ENCODE data around the gene PDCL3. TPM values are rescaled to one million over a fixed set of nuclear protein-coding genes. Genes with fewer than 3 reads are reported as not detected.

PDCL3 gene
- total and polyA plus RNA-seq, 2 donors (not counting 3 experiments of a cell fraction or from before 2014, with no cell fraction given) = 19.4 to 32.8 TPM

DNA sequence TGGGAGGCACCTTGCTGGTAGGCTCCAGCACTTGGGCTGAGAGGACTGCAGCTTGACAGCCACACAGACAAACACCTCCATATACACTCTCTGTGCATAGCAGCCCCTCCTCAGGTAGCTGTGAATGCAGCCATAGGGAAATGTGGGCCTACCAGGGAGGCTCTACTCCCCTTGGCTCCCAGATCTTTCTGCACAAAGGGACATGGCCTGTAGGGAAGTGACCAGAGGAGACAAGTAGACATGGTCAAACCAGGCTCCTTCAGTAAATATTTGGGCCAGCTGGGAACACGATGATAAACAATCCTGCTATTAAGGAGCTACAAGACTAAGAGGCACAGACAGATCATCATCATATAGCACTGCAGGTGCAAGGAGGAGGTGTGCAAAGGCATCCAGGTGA is 35.9 kb upstream of the PDCL3 start:
- POLR2A ChIA-PET = no interaction called here
- no peak overlapping the region for H3K9ac ChIP-seq (replicated peaks; ENCODE audit: extremely low read depth, insufficient read depth, low read length)
- no TSS peak for BruUV-seq (replicated peaks)

More for the DNA sequence above, 35.9 kb upstream of the PDCL3 start:
- Histone ChIP-seq H3K4me1 (ENCODE audit: control insufficient read depth, extremely low read depth, insufficient read depth, low read length) (no peaks in the 10 kb centered on the region), H2AFZ (ENCODE audit: low read depth, low read length) (no peak overlapping the region), H4K20me1 (replicated peaks; ENCODE audit: control insufficient read depth, extremely low read depth, insufficient read depth, low read length) (no peaks in the 10 kb centered on the region), H3K79me2 (ENCODE audit: control insufficient read depth, insufficient read depth, low read length) (no peaks in the 10 kb centered on the region), H3K4me3 (replicated peaks in 1 of 3; ENCODE audit: insufficient read depth in 1 of 3, low read depth in 1 of 3, low read length in 3 of 3) (no peak overlapping the region), H3K9me3 (replicated peaks; ENCODE audit: control insufficient read depth, insufficient read depth, low read length) (no peaks in the 10 kb centered on the region), H3K27ac (ENCODE audit: insufficient read depth, low read depth, low read length) (no peak overlapping the region), H3K36me3 (ENCODE audit: control insufficient read depth in 2 of 2, extremely low read depth in 1 of 2, insufficient read depth in 2 of 2, low read length in 2 of 2) (no peaks in the 10 kb centered on the region), H3K27me3 (ENCODE audit: control insufficient read depth in 2 of 2, insufficient read depth in 2 of 2, low read length in 2 of 2) (no peaks in the 10 kb centered on the region), H3K4me2 (ENCODE audit: insufficient read depth, low read length) (no peak overlapping the region), H3K9me1 (replicated peaks; ENCODE audit: control insufficient read depth, extremely low read depth, insufficient read depth, low read length) (no peaks in the 10 kb centered on the region)
- no peak for TF ChIP-seq POLR2AphosphoS5 (IDR thresholded peaks at IDR 0.05; ENCODE audit: insufficient read depth, low read depth, low read length)
- TF ChIP-seq MYC (IDR thresholded peaks at IDR 0.05; ENCODE audit: low read depth, low read length) = no peak
- TF ChIP-seq GATA2 (IDR thresholded peaks at IDR 0.05; ENCODE audit: insufficient read depth, insufficient read length, low read depth, low read length) = no peak
- TF ChIP-seq EZH2 (IDR thresholded peaks at IDR 0.05; ENCODE audit: borderline replicate concordance, low read depth, low read length, severe bottlenecking) = no peak
- TF ChIP-seq, protein P1, sequence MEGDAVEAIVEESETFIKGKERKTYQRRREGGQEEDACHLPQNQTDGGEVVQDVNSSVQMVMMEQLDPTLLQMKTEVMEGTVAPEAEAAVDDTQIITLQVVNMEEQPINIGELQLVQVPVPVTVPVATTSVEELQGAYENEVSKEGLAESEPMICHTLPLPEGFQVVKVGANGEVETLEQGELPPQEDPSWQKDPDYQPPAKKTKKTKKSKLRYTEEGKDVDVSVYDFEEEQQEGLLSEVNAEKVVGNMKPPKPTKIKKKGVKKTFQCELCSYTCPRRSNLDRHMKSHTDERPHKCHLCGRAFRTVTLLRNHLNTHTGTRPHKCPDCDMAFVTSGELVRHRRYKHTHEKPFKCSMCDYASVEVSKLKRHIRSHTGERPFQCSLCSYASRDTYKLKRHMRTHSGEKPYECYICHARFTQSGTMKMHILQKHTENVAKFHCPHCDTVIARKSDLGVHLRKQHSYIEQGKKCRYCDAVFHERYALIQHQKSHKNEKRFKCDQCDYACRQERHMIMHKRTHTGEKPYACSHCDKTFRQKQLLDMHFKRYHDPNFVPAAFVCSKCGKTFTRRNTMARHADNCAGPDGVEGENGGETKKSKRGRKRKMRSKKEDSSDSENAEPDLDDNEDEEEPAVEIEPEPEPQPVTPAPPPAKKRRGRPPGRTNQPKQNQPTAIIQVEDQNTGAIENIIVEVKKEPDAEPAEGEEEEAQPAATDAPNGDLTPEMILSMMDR (IDR thresholded peaks at IDR 0.05; ENCODE audit: extremely low read depth in 1 of 2, insufficient read depth in 1 of 2, low read depth in 1 of 2, low read length in 2 of 2) = no peak
- TF ChIP-seq, protein P2, sequence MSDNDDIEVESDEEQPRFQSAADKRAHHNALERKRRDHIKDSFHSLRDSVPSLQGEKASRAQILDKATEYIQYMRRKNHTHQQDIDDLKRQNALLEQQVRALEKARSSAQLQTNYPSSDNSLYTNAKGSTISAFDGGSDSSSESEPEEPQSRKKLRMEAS (IDR thresholded peaks at IDR 0.05; ENCODE audit: insufficient read depth, insufficient read length) = no peak
- TF ChIP-seq JUN (IDR thresholded peaks at IDR 0.05; ENCODE audit: borderline replicate concordance, insufficient read depth, insufficient read length, low read depth) = no peak
- no peak for TF ChIP-seq FOS (IDR thresholded peaks at IDR 0.05; ENCODE audit: borderline replicate concordance, insufficient read depth, low read length)
- TF ChIP-seq POLR2A (IDR thresholded peaks at IDR 0.05; ENCODE audit: low read depth, low read length) = no peak
- intact Hi-C loops (cut with micrococcal nuclease) (no loop called here), dilution Hi-C loops (cut with MboI; ENCODE audit: extremely low pct_ligation_motif_present, low sequenced_read_pairs) (no loop called here)
- DNase-seq (ENCODE audit: low read depth, low spot score) (no peak), FAIRE-seq (no peak)
- CTCF ChIA-PET = no interaction called here
